HepG2 (cell line): ENCODE measurements around the gene TBC1D1. TPM values are rescaled to one million over a fixed set of nuclear protein-coding genes. Genes with fewer than 3 reads are reported as not detected.

Experiments
- ATAC-seq: fragments of 200-7000 bp; cut with Tn5 transposase; 3 replicates; pipeline ENCODE4 v1.9.1; 2020; ENCODE audit warnings: mild to moderate bottlenecking, moderate library complexity
- BruUV-seq: library from RNA; stranded (reverse); fragments of 400-500 nt; replicated peaks from 2 replicates; lab custom pipeline; 2021; lab: Mats Ljungman, UMichigan
- CTCF ChIA-PET: fragments of 300-600 bp; formaldehyde crosslinking; extraction: SDS; loops from one replicate; lab custom pipeline; 2021; ENCODE audit warnings: low total read pairs, inconsistent platforms, low intra/inter-chr PET ratio; lab: Yijun Ruan, JAX
- POLR2A ChIA-PET: fragments of 350-600 bp; sonication (Branson Sonifier 250); formaldehyde crosslinking; loops from one replicate; lab custom pipeline; 2020; ENCODE audit warnings: antibody characterized with exemption, inconsistent platforms; lab: Yijun Ruan, JAX
- DNase-seq: peaks from one replicate; pipeline ENCODE4 v3.0.0-alpha.2; 2015; ENCODE audit warnings: low spot score
- FAIRE-seq: peaks from 3 replicates; lab custom pipeline; 2011; peaks lifted over from hg19 to GRCh38; lab: Jason Lieb, UNC
- H2AFZ ChIP-seq: one replicate; pipeline ENCODE4 v1.6.1; 2011; ENCODE audit warnings: low read length, inconsistent platforms
- H3K27ac ChIP-seq: fragments of 300-600 bp; 3 replicates; pipeline ENCODE4 v1.8.0; 2011; ENCODE audit warnings: mixed run types, mild to moderate bottlenecking, mixed read lengths, low read length, inconsistent platforms; ENCODE audit not compliant: insufficient read depth; ENCODE audit errors: extremely low read length
- H3K27me3 ChIP-seq, 2 experiments: fragments of 200-600 bp in 1 of 2; 2 replicates in 1 of 2; 3 replicates in 1 of 2; pipeline versions ENCODE4 v1.6.0 to v1.8.0; 2011; ENCODE audit warnings: low read length in 2 of 2, mild to moderate bottlenecking in 2 of 2, moderate library complexity in 2 of 2, inconsistent platforms in 1 of 2; ENCODE audit not compliant: insufficient read depth in 2 of 2, control insufficient read depth in 1 of 2
- H3K36me3 ChIP-seq, 2 experiments: fragments of 200-600 bp in 1 of 2; replicated peaks in 1 of 2; 2 replicates in 1 of 2; 3 replicates in 1 of 2; pipeline versions ENCODE4 v1.5.1 to v1.8.0; 2011; ENCODE audit warnings: low read length in 2 of 2, inconsistent platforms in 1 of 2; ENCODE audit not compliant: insufficient read depth in 2 of 2, control insufficient read depth in 1 of 2
- H3K4me1 ChIP-seq: 2 replicates; pipeline ENCODE4 v1.5.1; 2012; ENCODE audit warnings: low read length, inconsistent platforms; ENCODE audit not compliant: insufficient read depth
- H3K4me2 ChIP-seq: 2 replicates; pipeline ENCODE4 v1.6.0; 2011; ENCODE audit warnings: low read depth, low read length, inconsistent platforms
- H3K4me3 ChIP-seq, 3 experiments: fragments of 200-600 bp in 1 of 3; sonication (generic), shearing (Covaris generic) in 1 of 3; replicated peaks in 1 of 3; 2 replicates each; pipeline ENCODE4 v1.5.1; 2011 to 2016; ENCODE audit warnings: low read length in 3 of 3, inconsistent platforms in 2 of 3, low read depth in 2 of 3, mild to moderate bottlenecking in 2 of 3, control low read depth in 1 of 3, mixed read lengths in 1 of 3; ENCODE audit not compliant: insufficient read depth in 1 of 3
- H3K79me2 ChIP-seq: one replicate; pipeline ENCODE4 v1.6.1; 2011; ENCODE audit warnings: low read length, inconsistent platforms; ENCODE audit not compliant: insufficient read depth
- H3K9ac ChIP-seq: 2 replicates; pipeline ENCODE4 v1.6.0; 2011; ENCODE audit warnings: mild to moderate bottlenecking, low read depth, low read length, inconsistent platforms; ENCODE audit not compliant: insufficient read depth
- H3K9me3 ChIP-seq: 2 replicates; pipeline ENCODE4 v1.5.1; 2012; ENCODE audit warnings: mild to moderate bottlenecking, low read length
- H4K20me1 ChIP-seq: 2 replicates; pipeline ENCODE4 v1.6.0; 2011; ENCODE audit warnings: inconsistent platforms, mild to moderate bottlenecking, low read length, moderate library complexity; ENCODE audit not compliant: insufficient read depth
- CEBPB ChIP-seq: IDR thresholded peaks from 2 replicates; pipeline ENCODE4 v1.6.1; 2011; ENCODE audit warnings: low read depth, low read length, improper control_type of control experiment, borderline replicate concordance
- FOSL2 ChIP-seq: sonication (generic); formaldehyde crosslinking; IDR thresholded peaks from 2 replicates; pipeline ENCODE4 v1.4.0; 2020; ENCODE audit warnings: missing genetic modification reagents
- MAFK ChIP-seq, 2 experiments: IDR thresholded peaks in 1 of 2; conservative IDR thresholded peaks in 1 of 2; 2 replicates each; pipeline ENCODE4 v1.6.1; 2011; ENCODE audit warnings: improper control_type of control experiment in 2 of 2, low read length in 2 of 2
- MEF2D ChIP-seq: sonication (generic); formaldehyde crosslinking; IDR thresholded peaks from 2 replicates; pipeline ENCODE4 v1.5.1; 2020; ENCODE audit warnings: mild to moderate bottlenecking, missing genetic modification reagents
- NFE2L1 ChIP-seq: sonication (generic); formaldehyde crosslinking; IDR thresholded peaks from 2 replicates; pipeline ENCODE4 v1.4.0; 2020; ENCODE audit warnings: missing genetic modification reagents, mild to moderate bottlenecking, borderline replicate concordance
- ZKSCAN8 ChIP-seq: IDR thresholded peaks from 2 replicates; pipeline ENCODE4 v1.6.1; 2016; ENCODE audit warnings: borderline replicate concordance, missing genetic modification reagents, missing compliant biosample characterization
- ZNF263 ChIP-seq: sonication (generic); formaldehyde crosslinking; IDR thresholded peaks from 2 replicates; pipeline ENCODE4 v1.4.0; 2020; ENCODE audit warnings: missing genetic modification reagents
- ZSCAN22 ChIP-seq: sonication (generic); formaldehyde crosslinking; IDR thresholded peaks from 2 replicates; pipeline ENCODE4 v1.4.0; 2020; ENCODE audit warnings: mild to moderate bottlenecking, missing genetic modification reagents
- WGBS: methylation state at CpG from one replicate; pipeline ENCODE4 v1.1.6; 2017; ENCODE audit warnings: low lambda C conversion rate; 5-methylcytosine and 5-hydroxymethylcytosine counted together
- in situ Hi-C: cut with HindIII; loops from 2 replicates; pipeline ENCODE4 v1.10.0; 2017; ENCODE audit warnings: low pct_unique_long_range_greater_than_20kb; ENCODE audit not compliant: extremely low pct_ligation_motif_present
- intact Hi-C: fragments of 100-400 bp; cut with micrococcal nuclease; formaldehyde crosslinking; loops from one replicate; pipeline ENCODE4 v1.10.0; 2022; ENCODE audit not compliant: unreplicated experiment
- polyA plus RNA-seq, 8 experiments: library from polyadenylated mRNA; depleted of rRNA in 3 of 8; stranded (reverse) in 7 of 8; unstranded in 1 of 8; fragments of >200 nt; fragmentation: Illumina TruSeq in 4 of 8; extraction: Trizol in 4 of 8; gene quantifications; 2 replicates each; pipeline versions ENCODE4 v1.2.1 to v1.2.3, GENCODE V29; 2011 to 2016; ENCODE audit warnings: low read depth in 4 of 8, missing spikeins in 1 of 8, mixed read lengths in 1 of 8; ENCODE audit not compliant: insufficient read depth in 1 of 8
- total RNA-seq, 5 experiments: library from RNA; depleted of rRNA; stranded (reverse); fragments of >200 nt; fragmentation: Illumina TruSeq; extraction: Trizol; gene quantifications; 2 replicates each; pipeline ENCODE4 v1.2.3, GENCODE V29; 2016; ENCODE audit warnings: low read depth in 1 of 5
- TF ChIP-seq, protein P1 (sequence below): sonication (generic); formaldehyde crosslinking; IDR thresholded peaks from 2 replicates; pipeline ENCODE4 v1.4.0; 2020; ENCODE audit warnings: missing genetic modification reagents, borderline replicate concordance

The TBC1D1 gene
- total and polyA plus RNA-seq, 2 of the 13 experiments (the other 11 are each of a cell fraction or from before 2014, with no cell fraction given): 37.3 to 62.8 TPM

DNA sequence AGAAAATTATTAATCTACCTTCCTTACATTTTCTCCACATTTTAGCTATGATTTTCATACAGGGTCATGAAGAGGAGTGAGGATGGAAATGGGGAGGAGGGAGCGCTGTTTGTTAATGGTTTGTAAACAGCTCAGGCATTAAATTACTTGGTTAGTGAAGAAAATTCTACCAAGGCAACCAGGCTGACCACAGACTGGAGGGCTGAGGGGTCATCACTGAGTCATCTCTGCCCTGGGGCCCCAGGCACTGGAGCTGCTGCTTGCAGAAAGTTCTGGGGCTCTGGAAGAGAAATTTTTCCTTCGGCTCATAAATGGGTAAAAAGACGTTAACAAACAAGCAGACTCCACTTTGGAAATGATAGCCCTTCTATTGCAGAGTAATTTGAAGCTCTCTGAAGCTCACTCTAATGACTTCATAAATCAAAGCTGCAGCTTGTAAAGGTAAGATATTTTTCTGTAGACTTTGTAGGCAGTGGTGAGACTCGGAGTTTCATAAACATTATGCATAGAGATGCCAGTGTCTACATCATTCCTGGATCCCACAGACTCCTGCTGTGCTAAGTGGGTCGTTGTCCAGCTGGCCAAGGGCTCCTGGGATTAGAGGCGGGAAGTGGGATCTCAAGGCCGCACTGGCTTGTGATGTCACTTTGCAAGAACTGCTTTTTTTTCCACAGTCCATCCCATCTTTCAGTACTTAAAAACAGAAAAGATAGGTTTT, 228.9 kb downstream of the TBC1D1 start:
- H3K27ac ChIP-seq: no peak overlapping the region
- H2AFZ ChIP-seq: no peak overlapping the region
- no peak overlapping the region for H3K9ac ChIP-seq
- H3K4me1 ChIP-seq: peaks cover 48% of the 10 kb centered on the region
- H4K20me1 ChIP-seq: no peaks in the 10 kb centered on the region
- no peak for FAIRE-seq
- H3K36me3 ChIP-seq: peaks cover 10 to 26% of the 10 kb centered on the region in 2 experiments; a peak in 4 of 5 replicates
- intact Hi-C loops: no loop called here
- no peak overlapping the region for H3K4me3 ChIP-seq
- no peaks in the 10 kb centered on the region for H3K79me2 ChIP-seq
- ATAC-seq: no peak
- TF ChIP-seq MEF2D (CRISPR knock-in tag) (no peak), FOSL2 (peak; percentile 73), ZKSCAN8 (no peak), MAFK (conservative IDR thresholded peaks at IDR 0.05 in 1 of 2, IDR thresholded peaks at IDR 0.05 in 1 of 2; ENCODE audit: low read length in 2 of 2) (no peak), NFE2L1 (CRISPR knock-in tag) (no peak), ZNF263 (CRISPR knock-in tag) (peak; percentile 74; the same call in 1 of the 2 replicates), CEBPB (no peak), ZSCAN22 (CRISPR knock-in tag) (no peak)
- TF ChIP-seq, protein P1, sequence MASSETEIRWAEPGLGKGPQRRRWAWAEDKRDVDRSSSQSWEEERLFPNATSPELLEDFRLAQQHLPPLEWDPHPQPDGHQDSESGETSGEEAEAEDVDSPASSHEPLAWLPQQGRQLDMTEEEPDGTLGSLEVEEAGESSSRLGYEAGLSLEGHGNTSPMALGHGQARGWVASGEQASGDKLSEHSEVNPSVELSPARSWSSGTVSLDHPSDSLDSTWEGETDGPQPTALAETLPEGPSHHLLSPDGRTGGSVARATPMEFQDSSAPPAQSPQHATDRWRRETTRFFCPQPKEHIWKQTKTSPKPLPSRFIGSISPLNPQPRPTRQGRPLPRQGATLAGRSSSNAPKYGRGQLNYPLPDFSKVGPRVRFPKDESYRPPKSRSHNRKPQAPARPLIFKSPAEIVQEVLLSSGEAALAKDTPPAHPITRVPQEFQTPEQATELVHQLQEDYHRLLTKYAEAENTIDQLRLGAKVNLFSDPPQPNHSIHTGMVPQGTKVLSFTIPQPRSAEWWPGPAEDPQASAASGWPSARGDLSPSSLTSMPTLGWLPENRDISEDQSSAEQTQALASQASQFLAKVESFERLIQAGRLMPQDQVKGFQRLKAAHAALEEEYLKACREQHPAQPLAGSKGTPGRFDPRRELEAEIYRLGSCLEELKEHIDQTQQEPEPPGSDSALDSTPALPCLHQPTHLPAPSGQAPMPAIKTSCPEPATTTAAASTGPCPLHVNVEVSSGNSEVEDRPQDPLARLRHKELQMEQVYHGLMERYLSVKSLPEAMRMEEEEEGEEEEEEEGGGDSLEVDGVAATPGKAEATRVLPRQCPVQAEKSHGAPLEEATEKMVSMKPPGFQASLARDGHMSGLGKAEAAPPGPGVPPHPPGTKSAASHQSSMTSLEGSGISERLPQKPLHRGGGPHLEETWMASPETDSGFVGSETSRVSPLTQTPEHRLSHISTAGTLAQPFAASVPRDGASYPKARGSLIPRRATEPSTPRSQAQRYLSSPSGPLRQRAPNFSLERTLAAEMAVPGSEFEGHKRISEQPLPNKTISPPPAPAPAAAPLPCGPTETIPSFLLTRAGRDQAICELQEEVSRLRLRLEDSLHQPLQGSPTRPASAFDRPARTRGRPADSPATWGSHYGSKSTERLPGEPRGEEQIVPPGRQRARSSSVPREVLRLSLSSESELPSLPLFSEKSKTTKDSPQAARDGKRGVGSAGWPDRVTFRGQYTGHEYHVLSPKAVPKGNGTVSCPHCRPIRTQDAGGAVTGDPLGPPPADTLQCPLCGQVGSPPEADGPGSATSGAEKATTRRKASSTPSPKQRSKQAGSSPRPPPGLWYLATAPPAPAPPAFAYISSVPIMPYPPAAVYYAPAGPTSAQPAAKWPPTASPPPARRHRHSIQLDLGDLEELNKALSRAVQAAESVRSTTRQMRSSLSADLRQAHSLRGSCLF (CRISPR knock-in tag): no peak
- H3K27me3 ChIP-seq: no peaks in the 10 kb centered on the region
- no peak overlapping the region for H3K4me2 ChIP-seq
- 96% methylated on average over 7 of the region's 7 CpGs for WGBS
- DNase-seq: no peak
- ChIA-PET POLR2A (interaction anchor here (1.8 to 2.3 kb wide), 2 partner anchors 13 to 42 kb away, joined by 8 to 14 read pairs; no protein-coding TSS in a partner anchor), CTCF (no interaction called here)
- in situ Hi-C loops: no loop called here
- H3K9me3 ChIP-seq: no peaks in the 10 kb centered on the region
- BruUV-seq: no TSS peak
